GM19025 (cell line): ENCODE results near the gene COL13A1.

Source experiments
- ATAC-seq: cut with Tn5 transposase; IDR thresholded peaks from one replicate; pipeline ENCODE4 v1.9.1; 2021; ENCODE audit warnings: mild to moderate bottlenecking, low read depth, moderate library complexity; ENCODE audit not compliant: unreplicated experiment

The COL13A1 gene

GRCh38 chr10:69789164-69789576, 12.5 kb upstream of the COL13A1 start:
- no peak for ATAC-seq

GRCh38 chr10:69791812-69792211, 9.9 kb upstream of the COL13A1 start:
- no peak for ATAC-seq

GRCh38 chr10:69792341-69792740, 9.4 kb upstream of the COL13A1 start:
- no peak for ATAC-seq

GRCh38 chr10:69794673-69795072, 7.0 kb upstream of the COL13A1 start:
- no peak for ATAC-seq

- ATAC-seq = no peak
Observed at GRCh38 chr10:69795242-69795934, 6.3 kb upstream of the COL13A1 start.

- ATAC-seq = no peak
Observed at GRCh38 chr10:69797959-69798358, 3.7 kb upstream of the COL13A1 start.

- no peak for ATAC-seq
Observed at GRCh38 chr10:69800109-69800508, 1.6 kb upstream of the COL13A1 start.

- ATAC-seq = no peak
Observed at GRCh38 chr10:69800665-69801064, 1.0 kb upstream of the COL13A1 start.

GRCh38 chr10:69801094-69801433, 642 bp upstream of the COL13A1 start:
- ATAC-seq = no peak

GRCh38 chr10:69802424-69803161, 887 bp downstream of the COL13A1 start:
- no peak for ATAC-seq

GRCh38 chr10:69803809-69804208, 2.1 kb downstream of the COL13A1 start:
- ATAC-seq = no peak

GRCh38 chr10:69804775-69805174, 3.1 kb downstream of the COL13A1 start:
- no peak for ATAC-seq

GRCh38 chr10:69807122-69807521, 5.4 kb downstream of the COL13A1 start:
- no peak for ATAC-seq

- ATAC-seq = no peak
Observed at GRCh38 chr10:69807696-69808095, 6.0 kb downstream of the COL13A1 start.

- no peak for ATAC-seq
Observed at GRCh38 chr10:69809318-69809717, 7.6 kb downstream of the COL13A1 start.

- no peak for ATAC-seq
Observed at GRCh38 chr10:69810097-69810496, 8.4 kb downstream of the COL13A1 start.

- no peak for ATAC-seq
Observed at GRCh38 chr10:69810675-69811397, 9.1 kb downstream of the COL13A1 start.

GRCh38 chr10:69813632-69814031, 11.9 kb downstream of the COL13A1 start:
- no peak for ATAC-seq

GRCh38 chr10:69814251-69814650, 12.5 kb downstream of the COL13A1 start:
- ATAC-seq = no peak

- no peak for ATAC-seq
Observed at GRCh38 chr10:69815104-69815503, 13.4 kb downstream of the COL13A1 start.

GRCh38 chr10:69816521-69816920, 14.8 kb downstream of the COL13A1 start:
- ATAC-seq = no peak
